ENCODE data around the gene OPA1.

DNA sequence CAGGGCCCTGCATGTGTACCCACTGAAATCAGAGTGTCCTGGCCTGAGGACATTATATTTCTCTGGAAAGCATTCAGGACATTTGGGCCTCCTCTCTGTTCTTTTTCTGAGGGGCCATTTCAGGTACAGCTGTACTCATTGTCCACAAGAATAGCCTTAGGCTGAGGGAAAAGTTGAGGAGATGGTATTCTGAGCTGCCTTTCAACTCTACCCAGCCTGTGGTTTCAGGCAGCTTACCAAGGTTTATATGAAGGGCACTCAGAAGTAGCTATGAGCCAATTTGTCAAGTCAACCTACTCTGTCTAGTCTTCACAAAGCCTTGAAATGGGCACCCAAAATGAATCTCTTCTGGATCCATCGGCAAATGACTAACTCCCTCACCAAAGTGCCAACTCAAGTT, 47.7 kb upstream of the OPA1 start:
- TF ChIP-seq, protein P1, sequence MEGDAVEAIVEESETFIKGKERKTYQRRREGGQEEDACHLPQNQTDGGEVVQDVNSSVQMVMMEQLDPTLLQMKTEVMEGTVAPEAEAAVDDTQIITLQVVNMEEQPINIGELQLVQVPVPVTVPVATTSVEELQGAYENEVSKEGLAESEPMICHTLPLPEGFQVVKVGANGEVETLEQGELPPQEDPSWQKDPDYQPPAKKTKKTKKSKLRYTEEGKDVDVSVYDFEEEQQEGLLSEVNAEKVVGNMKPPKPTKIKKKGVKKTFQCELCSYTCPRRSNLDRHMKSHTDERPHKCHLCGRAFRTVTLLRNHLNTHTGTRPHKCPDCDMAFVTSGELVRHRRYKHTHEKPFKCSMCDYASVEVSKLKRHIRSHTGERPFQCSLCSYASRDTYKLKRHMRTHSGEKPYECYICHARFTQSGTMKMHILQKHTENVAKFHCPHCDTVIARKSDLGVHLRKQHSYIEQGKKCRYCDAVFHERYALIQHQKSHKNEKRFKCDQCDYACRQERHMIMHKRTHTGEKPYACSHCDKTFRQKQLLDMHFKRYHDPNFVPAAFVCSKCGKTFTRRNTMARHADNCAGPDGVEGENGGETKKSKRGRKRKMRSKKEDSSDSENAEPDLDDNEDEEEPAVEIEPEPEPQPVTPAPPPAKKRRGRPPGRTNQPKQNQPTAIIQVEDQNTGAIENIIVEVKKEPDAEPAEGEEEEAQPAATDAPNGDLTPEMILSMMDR (IDR thresholded peaks at IDR 0.05; ENCODE audit: low read depth, low read length, missing input control), result no peak
- TF ChIP-seq GABPA (IDR thresholded peaks at IDR 0.05 in 1 of 2, conservative IDR thresholded peaks at IDR 0.05 in 1 of 2) (no peak), EGR1 (IDR thresholded peaks at IDR 0.05; ENCODE audit: low read depth in 2 of 2) (no peak), RAD21 (IDR thresholded peaks at IDR 0.05) (no peak), JUND (IDR thresholded peaks at IDR 0.05) (no peak), YY1 (IDR thresholded peaks at IDR 0.05) (no peak), FOXA1 (IDR thresholded peaks at IDR 0.05) (no peak), SP1 (IDR thresholded peaks at IDR 0.05) (no peak), TAF1 (conservative IDR thresholded peaks at IDR 0.05) (no peak)
- TF ChIP-seq, protein P2, sequence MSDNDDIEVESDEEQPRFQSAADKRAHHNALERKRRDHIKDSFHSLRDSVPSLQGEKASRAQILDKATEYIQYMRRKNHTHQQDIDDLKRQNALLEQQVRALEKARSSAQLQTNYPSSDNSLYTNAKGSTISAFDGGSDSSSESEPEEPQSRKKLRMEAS (IDR thresholded peaks at IDR 0.05), result no peak
- TF ChIP-seq, protein P3, sequence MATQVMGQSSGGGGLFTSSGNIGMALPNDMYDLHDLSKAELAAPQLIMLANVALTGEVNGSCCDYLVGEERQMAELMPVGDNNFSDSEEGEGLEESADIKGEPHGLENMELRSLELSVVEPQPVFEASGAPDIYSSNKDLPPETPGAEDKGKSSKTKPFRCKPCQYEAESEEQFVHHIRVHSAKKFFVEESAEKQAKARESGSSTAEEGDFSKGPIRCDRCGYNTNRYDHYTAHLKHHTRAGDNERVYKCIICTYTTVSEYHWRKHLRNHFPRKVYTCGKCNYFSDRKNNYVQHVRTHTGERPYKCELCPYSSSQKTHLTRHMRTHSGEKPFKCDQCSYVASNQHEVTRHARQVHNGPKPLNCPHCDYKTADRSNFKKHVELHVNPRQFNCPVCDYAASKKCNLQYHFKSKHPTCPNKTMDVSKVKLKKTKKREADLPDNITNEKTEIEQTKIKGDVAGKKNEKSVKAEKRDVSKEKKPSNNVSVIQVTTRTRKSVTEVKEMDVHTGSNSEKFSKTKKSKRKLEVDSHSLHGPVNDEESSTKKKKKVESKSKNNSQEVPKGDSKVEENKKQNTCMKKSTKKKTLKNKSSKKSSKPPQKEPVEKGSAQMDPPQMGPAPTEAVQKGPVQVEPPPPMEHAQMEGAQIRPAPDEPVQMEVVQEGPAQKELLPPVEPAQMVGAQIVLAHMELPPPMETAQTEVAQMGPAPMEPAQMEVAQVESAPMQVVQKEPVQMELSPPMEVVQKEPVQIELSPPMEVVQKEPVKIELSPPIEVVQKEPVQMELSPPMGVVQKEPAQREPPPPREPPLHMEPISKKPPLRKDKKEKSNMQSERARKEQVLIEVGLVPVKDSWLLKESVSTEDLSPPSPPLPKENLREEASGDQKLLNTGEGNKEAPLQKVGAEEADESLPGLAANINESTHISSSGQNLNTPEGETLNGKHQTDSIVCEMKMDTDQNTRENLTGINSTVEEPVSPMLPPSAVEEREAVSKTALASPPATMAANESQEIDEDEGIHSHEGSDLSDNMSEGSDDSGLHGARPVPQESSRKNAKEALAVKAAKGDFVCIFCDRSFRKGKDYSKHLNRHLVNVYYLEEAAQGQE (IDR thresholded peaks at IDR 0.05), result no peak
